ENCODE measurements around the gene CFAP73.
"Not testable (repeated sequence)": the region's sequence is repeated elsewhere in the genome, so short reads cannot be mapped to it uniquely, and the experiment has no call there.

The CFAP73 gene

DNA sequence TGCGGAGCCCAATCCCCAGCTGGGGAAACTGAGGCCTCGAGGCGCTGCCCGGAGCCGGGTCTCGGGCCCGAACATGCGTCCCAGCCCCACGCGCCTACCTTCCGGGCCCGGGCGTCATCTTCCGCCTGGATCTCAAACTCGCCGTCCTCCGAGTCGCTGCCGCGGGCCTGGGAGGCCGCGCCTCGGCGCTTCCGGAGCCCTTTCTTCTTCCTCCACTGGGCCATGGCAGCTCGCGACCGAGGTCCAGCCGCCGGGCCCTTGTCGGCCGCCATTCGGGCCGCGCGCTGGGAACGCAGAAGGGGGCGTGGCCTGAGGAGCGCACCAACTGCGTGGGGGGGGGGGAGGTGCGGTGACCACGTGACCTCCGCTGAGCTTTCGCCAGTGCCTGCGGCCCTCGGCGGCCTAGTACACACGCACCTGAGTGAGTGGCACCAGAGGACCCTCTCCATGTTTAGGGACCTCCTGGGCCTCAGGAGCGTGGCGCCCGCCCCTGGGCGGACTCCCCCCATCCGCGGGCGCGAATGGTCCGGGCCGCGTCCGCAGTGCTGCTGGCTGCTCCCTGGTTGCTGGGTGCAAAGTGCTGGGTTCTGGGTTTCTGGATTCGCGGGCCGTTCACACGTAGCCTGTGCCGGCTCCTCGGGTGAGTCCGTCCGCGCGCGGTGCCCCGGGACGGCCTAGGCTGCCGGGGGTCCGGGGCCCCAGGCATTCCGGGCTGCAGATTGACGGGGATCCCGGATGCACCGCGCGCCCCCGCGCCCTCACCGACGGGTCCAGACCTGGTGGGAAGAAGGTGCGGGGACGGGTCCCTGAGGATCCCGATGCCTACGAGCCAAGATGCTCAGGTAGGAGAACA lies 35.9 kb downstream of the CFAP73 start, which contains the start of the genes DDX54 and RITA1:
Gene DDX54, minus strand, starts transcription at position 299 of the 853 bp plus-strand sequence. Its CDS starts 27 bp downstream, at position 272.
Gene RITA1, plus strand, starts transcription at position 542 of the 853 bp plus-strand sequence. CDS start 1,026 bp downstream, outside the sequence.
- FAIRE-seq = peak; percentile 73
- DNase-seq (ENCODE audit: insufficient read length, low spot score) = peak; percentile 72

DNA sequence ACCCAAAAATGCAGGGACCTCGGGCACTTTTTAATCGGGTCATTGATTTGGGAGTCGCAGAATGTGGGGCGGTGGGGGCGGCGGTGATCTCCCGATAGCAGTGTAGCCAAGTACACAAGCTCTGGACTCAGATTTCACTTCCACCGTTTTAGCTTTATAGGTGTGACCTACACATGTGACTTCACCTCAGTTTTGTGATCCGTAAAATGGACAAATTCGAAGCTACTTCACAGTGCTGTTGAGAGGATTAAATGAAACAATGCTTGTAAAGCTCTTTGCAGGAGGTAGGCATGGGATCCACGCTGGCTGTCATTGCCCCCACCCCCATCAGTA lies 36.5 kb downstream of the CFAP73 start:
- DNase-seq (ENCODE audit: insufficient read length, low spot score) = no peak

DNA sequence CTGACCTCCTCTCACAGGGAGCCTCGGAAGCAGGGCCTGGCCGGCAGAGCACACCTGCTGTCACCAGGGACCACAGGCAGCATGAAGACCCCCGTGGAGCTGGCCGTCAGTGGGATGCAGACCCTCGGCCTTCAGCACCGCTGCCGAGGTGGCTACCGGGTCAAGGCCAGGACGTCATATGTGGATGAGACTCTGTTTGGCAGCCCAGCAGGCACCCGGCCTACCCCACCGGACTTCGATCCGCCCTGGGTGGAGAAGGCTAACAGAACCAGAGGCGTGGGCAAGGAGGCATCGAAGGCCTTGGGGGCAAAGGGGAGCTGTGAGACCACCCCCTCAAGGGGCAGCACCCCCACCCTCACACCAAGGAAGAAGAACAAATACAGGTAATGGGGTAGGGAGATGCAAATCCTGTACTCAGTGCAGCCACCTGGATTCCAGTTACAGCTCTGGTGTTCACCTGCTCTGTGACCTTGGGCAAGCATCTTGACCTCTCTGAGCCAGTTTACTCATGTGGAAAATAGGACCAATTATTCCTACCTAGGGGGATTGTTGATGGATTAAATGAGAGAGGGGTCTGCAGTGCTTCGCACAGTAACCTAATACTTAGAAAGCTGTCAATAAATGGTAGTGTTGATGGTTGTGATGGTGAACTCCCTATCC lies 37.3 kb downstream of the CFAP73 start:
- DNase-seq (ENCODE audit: insufficient read length, low spot score) (no peak), FAIRE-seq (no peak)

More for the DNA sequence above, 36.5 kb downstream of the CFAP73 start:
- no peak for FAIRE-seq

DNA sequence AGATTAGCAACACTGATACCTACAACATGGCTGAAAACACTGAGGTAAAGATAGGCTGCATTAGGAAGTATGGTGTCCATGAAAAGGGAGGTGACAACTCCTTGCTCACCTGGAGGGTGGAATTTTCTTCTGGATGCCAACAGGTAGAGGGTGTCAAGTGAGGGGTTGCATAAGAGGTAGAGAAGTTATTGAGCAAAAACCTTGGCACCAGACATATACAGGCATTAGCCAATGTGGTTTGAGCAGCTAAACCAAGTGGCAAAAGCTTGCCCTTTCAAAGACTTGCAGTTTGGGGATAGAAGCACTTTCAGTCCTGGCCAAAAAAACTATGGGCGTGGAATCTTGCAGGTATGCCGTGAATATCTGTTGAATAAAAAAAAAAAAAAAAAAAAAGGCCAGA lies 39.8 kb downstream of the CFAP73 start:
- no peak for FAIRE-seq

DNA sequence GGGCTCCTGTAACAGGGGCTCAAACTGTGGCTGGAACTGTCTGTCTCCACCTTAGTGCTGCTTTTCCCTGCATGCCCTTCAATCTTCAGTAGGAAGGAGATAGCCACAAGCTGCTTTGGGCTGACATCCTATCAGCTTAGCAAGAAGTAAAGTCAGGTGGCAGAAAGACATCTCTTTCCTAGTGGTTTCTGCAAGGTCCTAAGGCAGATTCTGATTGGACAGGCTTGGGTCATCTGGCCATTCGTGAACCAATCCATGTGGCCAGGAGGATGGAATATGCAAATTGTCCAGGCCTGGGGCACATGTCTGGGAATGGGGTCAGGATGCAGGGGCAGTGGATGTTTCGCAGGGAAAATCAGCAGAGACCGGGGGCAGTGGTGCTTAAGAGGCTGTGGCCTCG lies 41.2 kb downstream of the CFAP73 start:
- FAIRE-seq (no peak), DNase-seq (ENCODE audit: insufficient read length, low spot score) (no peak)

More for the DNA sequence above, 39.8 kb downstream of the CFAP73 start:
- no peak for DNase-seq (ENCODE audit: insufficient read length, low spot score)

- no peak for DNase-seq (ENCODE audit: insufficient read length, low spot score)
- FAIRE-seq = no peak
Observed at GRCh38 chr12:113191227-113191626, 41.7 kb downstream of the CFAP73 start.

DNA sequence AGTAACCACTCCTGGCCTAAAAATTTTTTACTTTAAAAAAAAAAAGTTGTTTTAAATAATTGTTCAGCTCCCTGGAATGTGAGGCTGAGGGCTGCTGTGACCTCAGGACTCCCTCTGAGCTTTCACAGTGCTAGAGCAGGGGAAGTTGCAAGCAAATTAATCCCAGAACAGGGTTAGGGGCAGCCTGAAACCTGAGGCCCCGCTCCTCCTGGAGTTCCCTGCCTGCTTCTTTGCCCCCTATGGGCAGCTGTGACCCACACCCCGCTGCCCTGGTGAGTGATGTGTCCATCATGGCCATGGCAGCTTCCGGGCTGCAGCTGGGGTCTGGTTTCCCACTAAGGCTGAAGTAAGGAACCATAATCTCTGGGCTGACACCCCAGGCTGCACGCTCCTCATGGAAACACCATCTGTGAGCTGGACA lies 45.5 kb downstream of the CFAP73 start:
- FAIRE-seq (no peak), DNase-seq (ENCODE audit: insufficient read length, low spot score) (no peak)

DNA sequence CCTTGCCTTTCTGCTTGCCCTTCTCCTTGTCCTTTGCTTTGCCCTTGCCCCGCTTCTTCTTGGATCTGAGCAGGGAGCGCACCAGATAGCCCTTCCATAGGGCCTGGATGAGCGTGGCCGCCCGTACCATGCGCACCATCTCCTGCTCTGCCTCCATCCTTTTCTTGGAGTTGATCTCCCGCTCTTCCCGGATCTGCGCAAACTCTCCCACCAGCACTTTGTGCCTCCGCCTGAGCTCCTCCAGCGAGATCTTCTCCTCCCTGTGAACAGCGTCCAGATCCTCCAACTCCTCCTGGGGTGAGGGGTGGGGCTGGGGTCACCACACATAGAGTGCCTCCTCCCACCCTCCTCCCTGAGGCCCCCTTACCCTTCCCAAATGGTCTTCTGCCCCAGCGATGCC lies 46.1 kb downstream of the CFAP73 start:
- FAIRE-seq = no peak
- DNase-seq (ENCODE audit: insufficient read length, low spot score) = no peak

DNA sequence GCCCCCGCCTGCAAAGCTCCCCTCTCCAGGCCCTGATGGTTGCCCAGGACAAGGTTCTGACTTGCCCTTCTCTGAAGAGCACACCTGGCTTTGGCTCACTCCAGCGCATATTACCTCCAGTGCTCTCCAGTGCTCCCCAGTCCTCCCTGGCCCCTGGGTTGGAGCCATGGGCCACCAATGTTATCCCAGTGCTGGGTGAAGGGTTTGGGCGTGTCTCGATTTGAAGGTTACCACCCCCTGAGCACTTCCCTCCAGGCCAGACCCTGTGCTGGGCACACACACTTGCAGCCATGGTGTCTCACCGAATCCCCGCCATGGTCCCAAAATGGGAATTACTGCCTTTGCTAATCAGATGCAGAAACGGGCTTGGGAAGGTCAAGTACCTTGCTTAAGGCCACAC lies 47.1 kb downstream of the CFAP73 start:
- DNase-seq (ENCODE audit: insufficient read length, low spot score) (no peak), FAIRE-seq (no peak)

GRCh38 chr12:113196990-113197389 lies 47.5 kb downstream of the CFAP73 start:
- peak; percentile 86 for DNase-seq (ENCODE audit: insufficient read length, low spot score)
- peak; percentile 89 for FAIRE-seq

DNA sequence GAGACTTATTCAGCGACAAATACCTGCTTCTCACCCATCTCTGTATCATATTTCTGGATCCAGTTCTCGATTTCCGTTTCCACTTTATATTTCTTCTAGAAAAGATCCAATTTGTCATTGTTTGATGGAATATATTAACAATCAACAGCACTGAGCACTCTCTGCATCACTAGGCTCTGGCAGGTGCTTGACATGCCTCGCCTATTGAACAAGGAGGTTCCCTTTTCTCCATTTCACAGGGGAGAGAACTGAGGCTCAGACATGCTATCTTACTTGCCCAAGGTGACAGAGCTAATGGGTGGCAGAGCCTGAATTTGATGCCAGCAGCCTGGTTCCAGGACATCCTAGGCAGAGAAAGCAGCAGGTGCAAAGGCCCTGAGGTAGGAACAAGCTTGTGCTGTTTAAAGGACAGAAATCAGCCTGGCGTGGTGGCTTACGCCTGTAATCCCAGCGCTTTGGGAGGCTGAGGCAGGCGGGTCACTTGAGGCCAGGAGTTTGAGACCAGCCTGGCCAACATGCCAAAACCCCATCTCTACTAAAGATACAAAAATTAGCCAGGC lies 48.1 kb downstream of the CFAP73 start:
- no peak for FAIRE-seq
- no peak for DNase-seq (ENCODE audit: insufficient read length, low spot score)

GRCh38 chr12:113198296-113198695 lies 48.8 kb downstream of the CFAP73 start:
- DNase-seq (ENCODE audit: insufficient read length, low spot score) (no peak), FAIRE-seq (no peak)

DNA sequence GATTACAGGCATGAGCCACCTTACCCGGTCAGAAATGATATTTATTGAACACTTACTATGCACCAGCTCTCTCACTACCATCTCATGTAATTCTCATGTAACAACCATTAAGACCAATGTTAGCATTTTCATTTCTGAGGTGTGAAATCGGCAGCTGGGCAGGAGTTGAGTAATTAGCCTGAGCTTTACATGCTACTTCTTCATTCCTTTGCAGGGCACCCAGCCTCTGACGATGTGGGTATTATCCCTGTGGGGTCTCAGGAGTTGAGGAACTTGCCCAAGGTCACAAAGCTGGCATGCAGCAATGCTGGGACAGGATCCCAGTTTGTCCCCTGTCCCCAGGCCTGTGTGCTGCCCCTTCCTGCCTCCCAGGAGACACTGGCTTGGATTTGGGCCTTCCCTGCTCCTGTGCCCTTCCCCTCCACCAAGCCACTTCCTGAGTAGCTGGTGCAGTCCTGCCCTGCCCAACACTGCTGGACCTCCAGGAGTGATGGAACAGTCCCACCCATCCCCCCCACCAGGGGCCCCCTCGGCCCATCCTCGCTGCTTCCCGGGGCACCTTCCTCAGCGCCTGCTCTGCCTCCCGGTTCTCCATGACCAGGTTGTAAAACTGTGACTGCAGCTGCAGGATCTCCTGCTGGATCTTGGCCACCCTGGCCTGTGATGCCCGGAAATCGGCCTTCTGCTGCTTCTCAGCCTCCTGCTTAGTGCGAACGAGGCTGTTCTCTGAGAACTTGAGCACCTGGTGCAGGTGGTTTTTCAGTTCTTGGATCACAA lies 50.7 kb downstream of the CFAP73 start:
- DNase-seq (ENCODE audit: insufficient read length, low spot score) = no peak

GRCh38 chr12:113201187-113202177 lies 52.0 kb downstream of the CFAP73 start:
- FAIRE-seq (no peak), DNase-seq (ENCODE audit: insufficient read length, low spot score) (no peak)

More for the DNA sequence above, 50.7 kb downstream of the CFAP73 start:
- FAIRE-seq = no peak

- FAIRE-seq = no peak
- no peak for DNase-seq (ENCODE audit: insufficient read length, low spot score)
Observed at GRCh38 chr12:113202300-113203075, 53.0 kb downstream of the CFAP73 start.

DNA sequence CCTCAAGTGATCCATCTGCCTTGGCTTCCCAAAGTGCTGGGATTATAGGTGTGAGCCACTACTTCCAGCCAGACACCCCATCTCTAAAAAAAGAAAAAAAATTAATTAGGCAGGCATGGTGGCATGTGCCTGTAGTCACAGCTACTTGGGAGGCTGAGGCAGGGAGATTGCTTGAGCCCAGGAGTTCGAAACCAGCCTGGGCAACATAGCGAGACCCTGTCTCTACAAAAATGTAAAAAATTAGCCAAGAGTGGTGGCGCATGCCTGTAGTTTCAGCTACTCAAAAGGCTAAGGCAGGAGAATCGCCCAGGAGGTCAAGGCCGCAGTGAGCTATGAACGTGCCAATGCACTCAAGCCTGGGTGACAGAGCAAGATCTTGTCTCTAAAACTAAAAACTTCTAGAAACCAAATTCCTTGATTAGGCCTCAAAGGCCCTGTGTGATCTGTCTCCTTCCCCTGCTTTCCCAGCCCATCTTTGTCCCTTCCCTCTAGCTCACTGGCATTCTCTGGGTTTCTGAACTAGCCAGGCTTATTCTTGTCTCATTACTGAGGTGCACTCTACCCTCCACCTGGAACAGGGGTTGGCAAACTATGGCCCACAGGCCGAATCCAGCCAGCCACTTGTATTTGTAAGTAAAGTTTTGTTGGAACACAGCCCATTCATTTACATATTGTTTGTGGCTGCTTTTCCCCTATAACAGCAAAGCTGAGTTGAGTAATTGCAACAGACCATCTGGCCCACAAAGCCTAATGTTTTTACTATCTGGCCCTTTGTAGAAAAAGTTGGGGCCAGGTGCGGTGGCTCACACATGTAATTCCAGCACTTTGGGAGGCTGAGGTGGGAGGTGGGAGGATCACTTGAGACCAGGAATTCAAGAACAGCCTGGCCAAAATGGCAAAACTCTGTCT lies 54.6 kb downstream of the CFAP73 start:
- FAIRE-seq = peak; percentile 31
- no peak for DNase-seq (ENCODE audit: insufficient read length, low spot score)

- DNase-seq (ENCODE audit: insufficient read length, low spot score) = no peak
- FAIRE-seq = no peak
Observed at GRCh38 chr12:113204804-113205203, 55.3 kb downstream of the CFAP73 start.

GRCh38 chr12:113206802-113207201 lies 57.3 kb downstream of the CFAP73 start:
- FAIRE-seq = not testable (repeated sequence)

More at GRCh38 chr12:113206802-113207201, 57.3 kb downstream of the CFAP73 start:
- not testable (repeated sequence) for DNase-seq (ENCODE audit: insufficient read length, low spot score)

Measured in GM19239 (cell line).